Measurements from ENCODE around the gene ZIM2. TPM values are rescaled to one million over a fixed set of nuclear protein-coding genes. Genes with fewer than 3 reads are reported as not detected.

ZIM2 gene
- total and polyA plus RNA-seq, 9 of the 15 experiments (the other 6 are each of a cell fraction or from before 2014, with no cell fraction given): not detected

- H3K79me2 ChIP-seq (ENCODE audit: control insufficient read depth, insufficient read depth, low read length): no peaks in the 10 kb centered on the region
- no TSS peak for BruUV-seq (replicated peaks)
- H2AFZ ChIP-seq (ENCODE audit: low read depth, low read length): no peak overlapping the region
- ChIA-PET POLR2A (no interaction called here), CTCF (ENCODE audit: low intra/inter-chr PET ratio) (no interaction called here)
- no peak overlapping the region for H3K27ac ChIP-seq (ENCODE audit: extremely low read depth, low read depth, low read length)
- DNase-seq (ENCODE audit: extremely low read depth in 1 of 4, low spot score in 3 of 4) (no peak), FAIRE-seq (no peak), ATAC-seq (no peak)
- no peaks in the 10 kb centered on the region for H4K20me1 ChIP-seq (replicated peaks; ENCODE audit: control insufficient read depth, insufficient read depth, low read length)
- 0% methylated on average over 4 of the region's 4 CpGs for WGBS (ENCODE audit: insufficient coverage, low coverage, missing lambda C conversion rate)
- H3K27me3 ChIP-seq (ENCODE audit: control insufficient read depth in 2 of 2, insufficient read depth in 2 of 2, low read length in 2 of 2): no peaks in the 10 kb centered on the region
- no peaks in the 10 kb centered on the region for H3K4me1 ChIP-seq (replicated peaks in 1 of 2; ENCODE audit: control insufficient read depth in 2 of 2, insufficient read depth in 2 of 2, low read length in 2 of 2)
- H3K9me1 ChIP-seq (ENCODE audit: control insufficient read depth, insufficient read depth, low read length): no peaks in the 10 kb centered on the region
- intact Hi-C loops (cut with micrococcal nuclease) (no loop called here), in situ Hi-C loops (cut with MboI) (no loop called here)
- no peak overlapping the region for H3K4me3 ChIP-seq
- TF ChIP-seq KLF1 (tag; IDR thresholded peaks at IDR 0.05) (no peak), HMGXB4 (CRISPR knock-in tag; IDR thresholded peaks at IDR 0.05) (no peak)
- H3K4me2 ChIP-seq (ENCODE audit: insufficient read depth, low read length): no peak overlapping the region
- no peaks in the 10 kb centered on the region; the same call in 1 of the 2 replicates for H3K9me3 ChIP-seq (replicated peaks; ENCODE audit: control insufficient read depth, insufficient read depth, low read depth, low read length)
- no peak overlapping the region for H3K9ac ChIP-seq (ENCODE audit: insufficient read depth in 1 of 2, low read depth in 2 of 2, low read length in 2 of 2)
- no peaks in the 10 kb centered on the region for H3K36me3 ChIP-seq (ENCODE audit: control insufficient read depth, insufficient read depth, low read length)
These were observed 17.5 kb upstream of the ZIM2 start for GRCh38 chr19:56858026-56858425.

DNA sequence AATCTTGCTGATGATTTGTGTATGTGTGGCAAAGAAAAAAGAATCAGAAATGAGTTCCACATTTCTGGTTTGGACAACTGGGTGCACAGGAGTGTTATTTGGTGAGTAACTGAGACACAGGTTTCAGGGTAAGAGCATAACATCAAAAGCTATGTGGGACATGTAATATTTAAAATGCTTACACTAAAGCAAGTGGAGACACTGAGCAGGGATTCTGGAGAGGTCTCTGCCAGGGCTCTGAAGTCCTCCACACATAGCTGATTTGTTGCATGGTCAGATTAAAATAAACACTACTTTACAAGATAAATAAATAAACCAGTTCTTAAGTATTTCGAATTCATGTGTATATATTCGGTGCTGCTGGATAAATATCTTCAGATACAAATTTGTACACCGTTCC lies 16.3 kb upstream of the ZIM2 start:
- DNase-seq (ENCODE audit: extremely low read depth in 1 of 4, low spot score in 3 of 4) (no peak), FAIRE-seq (no peak), ATAC-seq (no peak)
- H3K9ac ChIP-seq (ENCODE audit: insufficient read depth in 1 of 2, low read depth in 2 of 2, low read length in 2 of 2): no peak overlapping the region
- BruUV-seq (replicated peaks): no TSS peak
- H3K36me3 ChIP-seq (ENCODE audit: control insufficient read depth, insufficient read depth, low read length): no peaks in the 10 kb centered on the region
- no peaks in the 10 kb centered on the region for H4K20me1 ChIP-seq (replicated peaks; ENCODE audit: control insufficient read depth, insufficient read depth, low read length)
- H3K4me2 ChIP-seq (ENCODE audit: insufficient read depth, low read length): no peak overlapping the region
- H3K9me3 ChIP-seq (replicated peaks; ENCODE audit: control insufficient read depth, insufficient read depth, low read depth, low read length): no peaks in the 10 kb centered on the region; the same call in 1 of the 2 replicates
- no peak overlapping the region for H3K27ac ChIP-seq (ENCODE audit: extremely low read depth, low read depth, low read length)
- POLR2A ChIA-PET: interaction anchor here (0.7 kb wide), 1 partner anchor 26 kb away, joined by 3 read pairs; no protein-coding TSS in a partner anchor
- H3K9me1 ChIP-seq (ENCODE audit: control insufficient read depth, insufficient read depth, low read length): no peaks in the 10 kb centered on the region
- in situ Hi-C loops (cut with MboI): no loop called here
- H3K4me1 ChIP-seq (replicated peaks in 1 of 2; ENCODE audit: control insufficient read depth in 2 of 2, insufficient read depth in 2 of 2, low read length in 2 of 2): no peaks in the 10 kb centered on the region
- H3K27me3 ChIP-seq (ENCODE audit: control insufficient read depth in 2 of 2, insufficient read depth in 2 of 2, low read length in 2 of 2): no peaks in the 10 kb centered on the region
- CTCF ChIA-PET (ENCODE audit: low intra/inter-chr PET ratio): no interaction called here
- H2AFZ ChIP-seq (ENCODE audit: low read depth, low read length): no peak overlapping the region
- no peaks in the 10 kb centered on the region for H3K79me2 ChIP-seq (ENCODE audit: control insufficient read depth, insufficient read depth, low read length)
- intact Hi-C loops (cut with micrococcal nuclease): no loop called here
- WGBS (ENCODE audit: insufficient coverage, low coverage, missing lambda C conversion rate): 0% methylated on average over 3 of the region's 3 CpGs
- no peak overlapping the region for H3K4me3 ChIP-seq
- no peak for TF ChIP-seq ZNF318 (IDR thresholded peaks at IDR 0.05; ENCODE audit: borderline replicate concordance in 1 of 2, low read depth in 1 of 2)
- no peak for TF ChIP-seq BCL6 (CRISPR knock-in tag; IDR thresholded peaks at IDR 0.05)
- TF ChIP-seq ZKSCAN8 (CRISPR knock-in tag; IDR thresholded peaks at IDR 0.05): no peak
